NCI-H146 (cell line): ENCODE measurements around the gene PPTC7.
"Not testable (repeated sequence)": the region's sequence is repeated elsewhere in the genome, so short reads cannot be mapped to it uniquely, and the experiment has no call there.

Source experiments
- DNase-seq: peaks from one replicate; lab custom pipeline; 2025; lab: John Stamatoyannopoulos, UW

The PPTC7 gene

DNA sequence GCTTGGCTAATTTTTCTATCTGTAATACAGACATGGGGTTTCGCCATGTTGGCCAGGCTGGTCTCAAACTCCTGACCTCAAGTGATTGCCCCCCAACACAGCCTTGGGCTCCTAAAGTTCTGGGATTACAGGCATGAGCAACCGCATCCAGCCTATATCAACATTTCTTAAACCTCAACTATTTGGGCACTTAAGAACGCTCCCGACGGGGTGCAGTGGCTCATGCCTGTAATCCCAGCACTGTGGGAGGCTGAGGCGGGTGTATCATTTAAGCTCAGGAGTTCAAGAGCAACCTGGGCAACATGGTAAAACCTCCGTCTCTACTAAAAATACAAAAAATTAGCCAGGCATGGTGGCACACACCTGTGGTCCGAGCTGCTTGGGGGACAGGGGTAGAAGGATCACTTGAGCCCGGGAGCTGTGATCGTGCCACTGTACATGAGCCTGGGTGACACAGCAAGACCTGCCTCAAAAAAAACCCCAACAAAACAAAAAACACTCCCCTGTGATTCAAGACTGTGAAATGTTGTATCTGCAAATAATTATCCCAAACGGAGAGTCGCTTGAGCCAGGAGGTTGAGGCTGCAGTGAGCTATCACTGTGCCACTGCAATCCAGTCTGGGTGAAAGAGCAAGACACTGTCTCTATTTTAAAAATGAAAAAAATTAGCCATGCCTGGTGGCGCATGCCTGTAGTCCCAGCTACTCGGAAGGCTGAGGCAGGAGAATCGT is 21.5 kb downstream of the PPTC7 start:
- DNase-seq: no peak

- no peak for DNase-seq
Measured at GRCh38 chr12:110560946-110561345, 22.2 kb downstream of the PPTC7 start.

GRCh38 chr12:110560048-110560447 is 23.1 kb downstream of the PPTC7 start:
- DNase-seq: no peak

DNA sequence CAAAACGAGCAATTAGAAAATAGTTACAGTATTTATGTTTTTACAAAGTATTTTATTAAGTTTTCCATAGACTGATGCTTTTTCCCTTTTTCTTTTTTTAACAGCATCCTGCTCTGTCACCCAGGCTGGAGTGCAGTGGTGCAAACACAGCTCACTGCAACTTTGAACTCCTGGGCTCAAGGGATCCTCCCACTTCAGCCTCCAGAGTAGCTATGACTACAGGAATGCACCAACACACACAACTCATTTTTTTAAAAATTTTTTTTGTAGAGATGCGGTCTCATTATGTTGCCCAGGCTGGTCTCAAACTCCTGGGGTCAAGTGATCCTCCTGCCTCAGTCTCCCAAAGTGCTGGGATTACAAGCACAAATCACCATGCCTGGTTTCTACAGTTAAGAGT is 24.2 kb downstream of the PPTC7 start:
- DNase-seq: not testable (repeated sequence)

- DNase-seq: no peak
Measured at GRCh38 chr12:110557300-110557699, 25.8 kb downstream of the PPTC7 start.

GRCh38 chr12:110556705-110557104 is 26.4 kb downstream of the PPTC7 start:
- DNase-seq: no peak

- DNase-seq: no peak
Measured at GRCh38 chr12:110555577-110556406, 27.3 kb downstream of the PPTC7 start.

DNA sequence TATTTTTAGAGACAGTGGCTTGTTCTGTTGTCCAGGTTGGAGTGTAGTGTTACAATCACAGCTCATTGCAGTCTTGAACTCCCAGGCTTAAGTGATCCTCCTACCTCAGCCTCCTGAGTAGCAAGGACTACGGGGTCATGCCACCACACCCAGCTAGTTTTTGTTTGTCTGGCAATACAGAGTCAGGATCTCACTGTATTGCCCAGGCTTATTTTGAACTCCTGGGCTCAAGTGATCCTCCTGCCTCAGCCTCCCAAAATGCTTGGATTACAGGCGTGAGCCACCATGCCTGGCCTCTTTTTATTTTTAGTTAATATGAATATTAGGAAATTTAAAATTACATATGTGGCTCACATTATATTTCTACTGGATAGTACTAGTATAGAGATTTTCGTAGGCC is 28.9 kb downstream of the PPTC7 start:
- DNase-seq: no peak

GRCh38 chr12:110550981-110551380 is 32.1 kb downstream of the PPTC7 start:
- no peak for DNase-seq

- no peak for DNase-seq
Measured at GRCh38 chr12:110549716-110550115, 33.4 kb downstream of the PPTC7 start.

- no peak for DNase-seq
Measured at GRCh38 chr12:110548678-110549077, 34.4 kb downstream of the PPTC7 start.

DNA sequence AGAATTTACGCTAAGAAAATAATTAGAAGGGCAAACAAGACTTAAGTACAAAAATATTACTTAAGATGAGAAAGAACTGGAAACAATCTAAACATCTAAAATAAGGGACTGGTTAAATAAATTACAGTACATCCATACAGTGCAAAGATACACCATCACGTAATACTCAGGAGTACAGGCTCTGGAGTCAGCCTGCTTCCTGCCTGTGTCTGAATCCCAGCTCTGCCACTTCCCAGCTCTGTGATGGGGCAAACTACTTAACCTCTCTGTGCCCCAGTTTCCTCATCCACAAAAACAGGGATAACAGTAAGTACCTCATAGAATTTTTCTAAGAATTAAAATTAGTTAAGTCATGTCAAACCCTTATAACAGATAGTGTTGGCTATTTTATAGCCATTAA is 36.0 kb downstream of the PPTC7 start:
- no peak for DNase-seq

DNA sequence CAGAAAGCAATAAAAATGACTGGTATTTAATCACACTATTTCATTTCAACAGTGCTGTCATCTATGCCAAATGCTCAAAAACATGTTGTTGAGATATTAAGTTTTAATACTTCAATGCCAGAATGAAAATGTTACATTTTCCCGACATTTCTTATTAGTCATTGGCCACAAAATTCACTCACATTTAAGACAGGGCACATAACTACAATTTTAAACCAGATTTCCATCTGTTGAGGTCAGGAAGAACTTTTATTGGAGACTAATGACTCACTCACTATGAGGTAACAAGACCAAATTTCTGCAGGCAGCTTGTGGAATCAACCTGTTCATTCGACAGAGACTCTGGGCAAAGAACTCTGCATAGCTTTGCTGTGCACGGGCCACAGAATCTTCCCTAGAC is 36.8 kb downstream of the PPTC7 start:
- no peak for DNase-seq

DNA sequence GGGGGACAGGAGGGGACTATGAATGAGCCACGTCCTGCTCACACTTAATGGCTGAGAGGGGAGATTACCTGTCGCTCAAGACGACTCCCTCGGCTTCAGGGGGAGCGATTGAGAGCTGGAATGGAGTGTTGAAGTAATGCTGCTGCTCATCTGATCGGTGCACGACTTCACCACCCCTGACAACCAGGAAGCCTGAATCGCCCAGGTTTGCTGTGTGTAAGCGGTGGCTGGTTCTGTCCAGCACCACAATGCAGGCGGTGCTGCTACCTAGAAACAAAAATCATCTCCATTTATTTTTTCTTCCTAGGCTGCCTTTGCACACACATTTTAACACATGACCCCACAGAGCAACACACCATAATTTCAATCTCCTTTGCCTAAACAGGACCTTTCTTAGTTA is 37.3 kb downstream of the PPTC7 start:
- no peak for DNase-seq

DNA sequence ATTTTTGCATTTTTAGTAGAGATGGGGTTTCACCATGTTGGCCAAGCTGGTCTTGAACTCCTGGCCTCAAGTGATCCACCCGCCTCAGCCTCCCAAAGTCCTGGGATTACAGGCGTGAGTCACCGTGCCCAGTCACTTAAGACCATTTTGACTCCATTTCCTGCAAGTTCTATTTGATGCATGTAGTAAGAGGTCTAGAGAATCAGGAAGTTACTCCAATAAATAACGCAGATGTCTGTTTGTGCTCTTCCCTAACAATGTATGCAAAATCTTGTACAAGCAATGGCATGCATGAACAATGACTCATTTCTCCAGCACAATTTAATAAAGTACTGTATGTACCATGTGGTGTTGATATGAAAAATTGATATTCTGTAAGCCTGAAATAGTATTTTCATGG is 37.9 kb downstream of the PPTC7 start:
- DNase-seq: not testable (repeated sequence)

GRCh38 chr12:110543965-110544364 is 39.2 kb downstream of the PPTC7 start:
- no peak for DNase-seq

DNA sequence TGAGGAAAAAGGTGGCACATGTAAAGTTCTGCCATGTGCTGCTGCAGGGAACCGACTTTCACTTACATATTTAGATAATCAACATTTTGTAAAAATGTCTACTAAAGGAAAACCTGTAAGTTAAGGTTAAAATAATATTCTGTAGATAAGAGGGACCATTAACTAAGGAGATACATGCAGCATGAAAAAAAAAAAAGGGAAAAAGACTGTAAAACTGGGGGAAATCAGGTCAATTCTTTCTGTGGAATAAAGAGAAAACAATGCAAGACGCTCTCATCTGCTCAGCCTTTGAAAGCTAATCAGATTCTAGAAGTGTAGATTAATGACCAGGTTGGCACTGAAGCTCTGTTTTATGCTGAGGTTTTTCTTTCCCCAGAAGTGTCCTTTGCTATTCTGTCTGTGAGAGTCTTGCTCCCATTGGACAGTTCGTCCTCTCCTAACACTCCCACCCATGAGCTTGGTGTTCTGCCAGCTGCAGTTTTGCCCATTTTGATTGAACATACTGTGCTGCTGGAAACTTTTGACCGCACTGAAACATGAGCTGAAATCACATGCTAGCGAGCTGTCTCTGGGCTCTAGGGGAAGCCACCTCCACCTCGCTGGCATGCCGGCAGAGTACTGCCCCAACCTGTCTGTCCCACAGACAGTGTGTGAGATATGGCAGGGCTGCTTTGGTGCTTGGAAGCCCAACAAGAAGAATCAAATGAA is 39.7 kb downstream of the PPTC7 start:
- DNase-seq: no peak

DNA sequence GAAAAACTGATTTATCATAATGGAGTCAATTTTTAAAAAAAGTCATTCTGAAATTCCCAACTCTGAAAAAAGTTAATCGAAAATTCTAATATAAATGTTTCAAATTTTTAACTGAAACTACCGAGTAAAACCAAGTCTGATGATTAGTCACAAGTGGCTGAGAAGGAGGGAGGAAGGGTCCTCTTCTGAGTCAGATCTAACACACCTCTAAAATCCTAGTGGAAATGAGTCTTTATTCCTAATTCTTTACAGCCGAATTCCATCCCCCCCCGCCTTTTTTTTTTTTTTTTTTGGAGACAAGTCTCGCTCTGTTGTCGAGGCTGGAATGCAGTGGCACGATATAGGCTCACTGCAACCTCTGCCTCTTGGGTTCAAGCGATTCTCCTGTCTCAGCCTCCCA is 43.1 kb downstream of the PPTC7 start:
- no peak for DNase-seq

DNA sequence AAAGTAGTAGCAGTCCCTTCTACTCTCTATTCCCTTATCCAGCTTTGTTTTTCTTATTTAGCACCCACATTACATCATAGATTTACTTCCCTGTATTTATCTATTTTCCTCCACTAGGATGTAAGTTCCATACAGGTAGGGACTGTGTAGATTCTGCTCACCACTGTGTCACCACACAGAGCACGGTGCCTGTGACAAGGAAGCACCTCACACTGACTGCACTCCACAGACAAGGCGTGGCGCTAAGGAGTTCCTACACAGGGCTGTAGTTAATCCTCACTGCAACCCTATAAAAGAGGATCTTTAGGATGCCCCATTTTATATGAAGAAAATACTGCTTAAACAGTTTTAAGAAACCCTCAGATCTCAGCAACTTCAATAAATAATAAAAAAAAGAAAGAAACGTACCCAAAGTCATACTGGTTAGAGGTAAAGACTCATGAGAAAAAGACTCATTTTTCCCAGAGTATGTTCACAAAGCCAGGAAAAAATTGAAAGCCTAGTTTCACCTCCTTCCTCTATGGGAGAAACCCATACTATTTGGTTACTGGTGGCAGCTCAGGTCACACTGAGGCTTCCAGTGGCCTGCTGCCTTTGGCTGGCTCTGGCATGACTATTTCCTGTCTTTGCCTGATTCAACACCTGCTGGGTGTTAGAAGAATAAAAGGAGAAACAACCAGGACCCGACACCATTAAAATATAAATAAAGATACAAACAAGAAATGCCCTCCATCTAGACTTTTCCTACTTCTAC is 44.1 kb downstream of the PPTC7 start:
- no peak for DNase-seq

DNA sequence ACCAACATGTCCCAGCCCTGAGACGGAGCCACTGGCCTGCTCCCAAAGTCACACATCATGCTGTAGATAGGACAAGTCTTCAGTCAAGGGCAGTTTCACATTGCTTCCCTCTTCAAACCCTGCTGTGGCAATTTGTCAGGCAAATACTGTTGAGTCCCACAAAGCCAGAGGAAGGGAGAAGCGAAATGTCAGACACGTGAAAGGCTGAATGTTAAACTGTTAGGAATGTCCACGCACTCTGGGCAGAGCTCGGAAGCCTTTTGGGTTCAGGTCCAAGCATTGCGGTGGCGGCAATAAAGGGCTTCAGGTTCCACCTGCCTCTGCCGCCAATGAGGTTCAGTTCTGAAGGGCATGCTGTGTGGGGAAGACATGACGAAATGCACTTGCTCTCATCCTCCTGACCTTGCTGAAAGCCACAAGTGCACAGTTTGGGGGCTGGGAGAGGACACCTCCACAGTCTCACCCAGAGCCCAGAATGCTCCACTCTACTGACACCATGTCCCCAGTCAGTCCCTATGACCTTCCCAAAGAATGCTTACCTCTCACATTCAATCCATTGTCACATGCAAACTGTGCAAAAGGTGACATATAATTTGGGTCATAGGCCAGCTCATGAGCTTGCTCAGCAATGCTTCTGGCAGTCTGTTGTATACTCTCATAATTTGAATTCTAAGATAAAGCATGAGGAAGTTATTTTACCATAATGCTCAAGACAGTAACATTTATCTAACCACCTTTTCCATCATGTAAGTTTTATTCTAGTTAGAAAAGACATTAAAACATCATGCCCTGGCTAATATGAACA is 45.3 kb downstream of the PPTC7 start:
- no peak for DNase-seq
